Measurements from ENCODE around the gene KRTAP5-7. TPM values are rescaled to one million over a fixed set of nuclear protein-coding genes. Genes with fewer than 3 reads are reported as not detected.
"Not testable (repeated sequence)": the region's sequence is repeated elsewhere in the genome, so short reads cannot be mapped to it uniquely, and the experiment has no call there.

Gene KRTAP5-7
- total and polyA plus RNA-seq, 4 donors: 0.17 to 1.4 (median 0.61) TPM

DNA sequence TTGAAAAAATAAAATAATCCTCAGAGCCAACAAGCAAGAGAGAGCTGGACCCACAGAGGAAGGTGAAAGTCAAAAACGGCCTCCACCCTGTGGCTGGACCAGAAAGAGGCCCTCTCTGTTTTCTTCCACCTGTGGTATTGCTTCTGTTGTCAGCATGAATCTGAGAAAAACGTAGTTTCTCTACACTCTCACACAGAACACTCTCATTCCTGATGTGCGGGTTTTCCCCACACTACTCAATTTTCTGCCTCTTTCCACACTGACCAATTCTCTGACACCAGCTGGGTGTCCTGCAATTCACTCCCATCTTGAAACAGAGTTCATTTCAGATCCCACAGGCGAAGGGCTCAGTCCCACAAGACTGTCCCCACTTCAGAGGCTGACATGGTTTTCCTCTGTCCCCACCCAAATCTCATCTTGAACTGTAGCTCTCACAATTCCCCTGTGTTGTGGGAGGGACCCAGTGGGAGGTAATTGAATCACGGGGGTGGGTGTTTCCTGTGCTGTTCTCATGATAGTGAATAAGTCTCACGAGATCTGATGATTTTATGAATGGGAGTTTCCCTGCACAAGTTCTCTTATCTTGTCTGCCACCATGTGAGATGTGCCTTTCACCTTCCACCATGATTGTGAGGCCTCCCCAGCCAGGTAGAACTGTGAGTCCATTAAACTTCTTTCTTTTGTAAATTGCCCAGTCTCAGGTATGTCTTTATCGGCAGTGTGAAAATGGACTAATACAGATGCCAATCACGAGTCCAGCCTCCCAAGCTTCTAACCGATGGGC is 13.6 kb downstream of the KRTAP5-7 start:
- not testable (repeated sequence) for H3K9me3 ChIP-seq (ENCODE audit: control insufficient read depth, insufficient read depth, low read length); H3K27me3 ChIP-seq (ENCODE audit: control insufficient read depth, insufficient read depth, low read length); H3K27ac ChIP-seq (ENCODE audit: low read depth, low read length); DNase-seq (ENCODE audit: low read depth in 4 of 6, low spot score in 6 of 6); H3K4me3 ChIP-seq (ENCODE audit: low read depth, low read length); H3K4me1 ChIP-seq (ENCODE audit: control insufficient read depth, insufficient read depth, low read length); H3K36me3 ChIP-seq (ENCODE audit: control insufficient read depth, insufficient read depth, low read length)
- 92% methylated on average over 6 of the region's 9 CpGs for WGBS (ENCODE audit: insufficient coverage)

- no peaks in the 10 kb centered on the region for H3K4me1 ChIP-seq (ENCODE audit: control insufficient read depth, insufficient read depth, low read length)
- WGBS (ENCODE audit: insufficient coverage): 85% methylated on average over 7 of the region's 7 CpGs
- no peak overlapping the region for H3K4me3 ChIP-seq (ENCODE audit: low read depth, low read length)
- no peaks in the 10 kb centered on the region for H3K36me3 ChIP-seq (ENCODE audit: control insufficient read depth, insufficient read depth, low read length)
- H3K27me3 ChIP-seq (ENCODE audit: control insufficient read depth, insufficient read depth, low read length): no peaks in the 10 kb centered on the region
- no peak overlapping the region for H3K27ac ChIP-seq (ENCODE audit: low read depth, low read length)
- peaks cover 2% of the 10 kb centered on the region for H3K9me3 ChIP-seq (ENCODE audit: control insufficient read depth, insufficient read depth, low read length)
- no peak for DNase-seq (ENCODE audit: low read depth in 4 of 6, low spot score in 6 of 6)
These were observed 15.3 kb downstream of the KRTAP5-7 start for GRCh38 chr11:71542382-71542781.

DNA sequence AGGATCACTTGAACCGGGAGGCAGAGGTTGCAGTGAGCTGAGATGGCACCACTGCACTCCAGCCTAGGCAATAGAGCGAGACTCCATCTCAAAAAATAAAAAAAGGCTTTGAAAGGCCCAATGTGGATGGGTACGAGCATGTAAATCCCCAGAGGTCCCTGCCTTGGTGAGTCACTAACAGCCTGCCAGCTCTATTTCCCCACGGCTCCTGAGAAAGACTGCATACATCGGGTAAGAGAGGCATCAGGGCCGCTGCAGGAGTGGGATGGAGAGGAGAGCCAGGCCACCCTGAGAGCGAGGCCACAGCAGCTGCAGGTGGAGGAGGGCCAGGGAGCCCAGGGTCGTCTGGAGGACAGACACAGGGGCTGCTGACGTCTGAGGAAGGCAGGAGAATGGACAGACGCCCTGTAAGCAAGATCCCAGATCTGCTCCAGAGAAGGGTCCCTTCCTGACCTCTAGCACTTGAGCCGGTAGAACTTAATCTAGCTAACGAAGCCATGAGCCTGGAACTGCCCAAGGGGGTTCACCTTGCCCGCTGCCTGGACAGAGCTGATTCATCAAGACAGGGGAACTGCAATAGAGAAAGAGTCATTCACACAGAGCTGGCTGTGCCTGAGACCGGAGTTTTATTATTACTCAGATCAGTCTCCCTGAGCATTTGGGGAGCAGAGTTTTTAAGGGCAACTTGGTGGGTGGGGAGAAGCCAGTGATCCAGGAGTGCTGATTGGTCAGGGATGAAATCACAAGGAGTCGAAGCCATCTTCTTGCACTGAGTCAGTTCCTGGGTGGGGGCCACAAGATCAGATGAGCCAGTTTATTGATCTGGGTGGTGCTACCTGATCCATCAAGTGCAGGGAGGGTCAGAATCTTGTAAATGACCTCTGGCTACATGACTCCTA is 16.1 kb downstream of the KRTAP5-7 start:
- Histone ChIP-seq H3K9me3 (ENCODE audit: control insufficient read depth, insufficient read depth, low read length) (peaks cover 2% of the 10 kb centered on the region), H3K27me3 (ENCODE audit: control insufficient read depth, insufficient read depth, low read length) (no peaks in the 10 kb centered on the region), H3K4me1 (ENCODE audit: control insufficient read depth, insufficient read depth, low read length) (no peaks in the 10 kb centered on the region), H3K4me3 (ENCODE audit: low read depth, low read length) (no peak overlapping the region), H3K27ac (ENCODE audit: low read depth, low read length) (no peak overlapping the region), H3K36me3 (ENCODE audit: control insufficient read depth, insufficient read depth, low read length) (no peaks in the 10 kb centered on the region)
- no peak for DNase-seq (ENCODE audit: low read depth in 4 of 6, low spot score in 6 of 6)
- 71% methylated on average over 15 of the region's 15 CpGs for WGBS (ENCODE audit: insufficient coverage)

DNA sequence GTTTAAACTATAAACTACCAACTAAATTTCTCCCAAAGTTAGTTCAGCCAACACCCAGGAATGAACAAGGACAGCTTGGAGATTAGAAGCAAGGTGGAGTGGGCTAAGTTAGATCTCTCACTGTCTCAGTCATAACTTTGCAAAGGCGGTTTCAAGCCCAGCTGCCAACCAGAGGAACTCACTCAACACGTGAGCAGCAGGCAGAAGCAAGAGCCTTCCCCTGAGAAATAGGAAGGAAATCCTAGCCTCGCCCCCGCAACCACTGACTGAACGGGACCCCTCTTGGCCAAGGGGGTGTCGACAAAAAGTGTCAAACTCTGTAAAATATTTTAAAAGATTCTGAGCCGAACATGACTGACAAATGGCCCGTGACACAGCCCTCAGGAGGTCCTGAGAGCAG is 16.8 kb downstream of the KRTAP5-7 start:
- WGBS (ENCODE audit: insufficient coverage): 72% methylated on average over 4 of the region's 8 CpGs
- H3K27ac ChIP-seq (ENCODE audit: low read depth, low read length): no peak overlapping the region
- H3K4me1 ChIP-seq (ENCODE audit: control insufficient read depth, insufficient read depth, low read length): peaks cover 5% of the 10 kb centered on the region
- no peak overlapping the region for H3K4me3 ChIP-seq (ENCODE audit: low read depth, low read length)
- DNase-seq (ENCODE audit: low read depth in 4 of 6, low spot score in 6 of 6): no peak
- H3K36me3 ChIP-seq (ENCODE audit: control insufficient read depth, insufficient read depth, low read length): no peaks in the 10 kb centered on the region
- H3K27me3 ChIP-seq (ENCODE audit: control insufficient read depth, insufficient read depth, low read length): no peaks in the 10 kb centered on the region
- H3K9me3 ChIP-seq (ENCODE audit: control insufficient read depth, insufficient read depth, low read length): peaks cover 2% of the 10 kb centered on the region

DNA sequence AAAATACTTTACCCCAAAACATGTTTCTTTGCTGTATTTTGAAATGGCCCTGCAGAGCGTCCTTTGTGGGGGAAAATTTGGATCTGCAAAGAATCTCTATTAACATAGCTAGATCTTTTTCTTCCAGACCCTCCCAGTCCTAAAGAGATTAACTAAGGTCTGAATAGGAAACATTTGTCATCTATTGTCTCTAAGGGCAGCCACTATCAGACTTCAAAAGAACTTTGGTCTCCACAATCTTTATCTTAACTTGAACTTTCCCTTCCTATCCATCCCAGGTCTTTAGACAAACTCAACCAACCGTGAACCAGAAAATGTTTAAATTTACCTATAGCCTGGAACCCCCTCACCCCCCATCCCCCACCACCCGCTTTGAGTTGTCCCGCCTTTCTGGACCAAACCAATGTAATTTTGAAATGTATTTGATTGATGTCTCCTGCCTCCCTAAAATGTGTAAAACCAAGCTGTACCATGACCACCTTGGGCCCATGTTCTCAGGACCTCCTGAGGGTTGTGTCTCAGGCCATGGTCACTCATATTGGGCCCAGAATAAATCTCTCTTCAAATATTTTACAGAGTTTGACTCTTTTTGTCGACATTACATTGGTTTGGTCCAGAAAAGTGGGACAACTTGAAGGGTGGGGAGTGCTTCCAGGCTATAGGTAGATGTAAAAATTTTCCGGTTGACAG is 17.6 kb downstream of the KRTAP5-7 start:
- Histone ChIP-seq H3K4me1 (ENCODE audit: control insufficient read depth, insufficient read depth, low read length) (peaks cover 7% of the 10 kb centered on the region), H3K27ac (ENCODE audit: low read depth, low read length) (no peak overlapping the region), H3K4me3 (ENCODE audit: low read depth, low read length) (no peak overlapping the region), H3K36me3 (ENCODE audit: control insufficient read depth, insufficient read depth, low read length) (no peaks in the 10 kb centered on the region), H3K9me3 (ENCODE audit: control insufficient read depth, insufficient read depth, low read length) (peaks cover 2% of the 10 kb centered on the region), H3K27me3 (ENCODE audit: control insufficient read depth, insufficient read depth, low read length) (no peaks in the 10 kb centered on the region)
- no peak for DNase-seq (ENCODE audit: low read depth in 4 of 6, low spot score in 6 of 6)
- WGBS (ENCODE audit: insufficient coverage): 71% methylated on average over 3 of the region's 6 CpGs

DNA sequence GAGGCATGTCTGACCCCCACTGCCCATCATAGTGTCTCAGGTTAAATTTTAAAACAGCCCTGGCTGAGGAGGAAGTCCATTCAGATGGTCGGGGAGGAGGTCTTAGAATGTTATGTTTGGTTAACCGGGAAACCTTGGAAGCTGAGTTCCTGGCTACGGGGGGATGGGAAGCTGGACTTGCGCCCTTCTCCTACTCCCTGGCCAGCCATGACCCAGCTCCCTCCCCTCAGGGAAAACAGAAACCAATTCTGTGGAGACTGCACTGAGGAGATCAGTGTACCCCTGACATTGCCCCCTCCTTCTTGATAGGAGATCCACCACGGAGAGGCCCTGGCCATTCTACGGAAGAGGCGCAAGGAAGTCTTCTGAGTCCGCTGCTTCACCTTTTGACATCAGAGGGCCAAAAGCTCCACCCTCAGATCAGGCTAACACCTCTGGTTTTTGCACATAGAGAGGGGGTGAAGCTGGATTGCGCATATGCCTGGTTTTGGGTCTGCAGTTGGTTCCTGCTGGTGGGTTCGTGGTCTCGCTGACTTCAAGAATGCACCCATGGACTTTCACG is 18.4 kb downstream of the KRTAP5-7 start:
- peaks cover 7% of the 10 kb centered on the region for H3K4me1 ChIP-seq (ENCODE audit: control insufficient read depth, insufficient read depth, low read length)
- no peak for DNase-seq (ENCODE audit: low read depth in 4 of 6, low spot score in 6 of 6)
- peaks cover 2% of the 10 kb centered on the region for H3K9me3 ChIP-seq (ENCODE audit: control insufficient read depth, insufficient read depth, low read length)
- H3K27me3 ChIP-seq (ENCODE audit: control insufficient read depth, insufficient read depth, low read length): no peaks in the 10 kb centered on the region
- H3K4me3 ChIP-seq (ENCODE audit: low read depth, low read length): no peak overlapping the region
- no peaks in the 10 kb centered on the region for H3K36me3 ChIP-seq (ENCODE audit: control insufficient read depth, insufficient read depth, low read length)
- WGBS (ENCODE audit: insufficient coverage): 93% methylated on average over 10 of the region's 12 CpGs
- H3K27ac ChIP-seq (ENCODE audit: low read depth, low read length): no peak overlapping the region

DNA sequence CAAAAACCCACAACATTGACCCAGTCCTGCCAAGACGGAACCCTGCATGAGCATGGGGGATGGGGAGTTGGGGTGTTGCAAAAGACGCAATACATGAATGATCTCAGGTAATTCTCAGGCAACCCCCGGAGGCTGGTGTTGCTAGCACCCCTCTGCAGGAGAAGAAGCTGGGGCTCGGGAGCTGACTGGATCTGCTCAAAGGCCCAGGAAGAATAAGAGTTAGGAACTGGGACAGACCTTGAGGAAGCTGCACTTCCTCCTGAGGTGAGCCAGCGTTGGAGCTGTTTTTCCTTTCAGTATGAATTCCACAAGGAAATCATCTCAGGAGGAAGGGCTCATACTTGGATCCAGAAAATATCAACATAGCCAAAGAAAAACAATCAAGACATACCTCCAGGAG is 21.1 kb downstream of the KRTAP5-7 start, which contains the start of gene KRTAP5-9:
Gene KRTAP5-9, plus strand, starts transcription at position 301 of the 400 bp plus-strand sequence. CDS start 238 bp downstream, outside the sequence.
- peaks cover 2% of the 10 kb centered on the region for H3K9me3 ChIP-seq (ENCODE audit: control insufficient read depth, insufficient read depth, low read length)
- H3K4me3 ChIP-seq (ENCODE audit: low read depth, low read length): no peak within 1 kb of the TSS
- no peaks in the 10 kb centered on the region for H3K36me3 ChIP-seq (ENCODE audit: control insufficient read depth, insufficient read depth, low read length)
- WGBS (ENCODE audit: insufficient coverage): 82% methylated on average over 2 of the region's 5 CpGs
- no peak for DNase-seq (ENCODE audit: low read depth in 4 of 6, low spot score in 6 of 6)
- no peak within 1 kb of the TSS for H3K27ac ChIP-seq (ENCODE audit: low read depth, low read length)
- no peaks in the 10 kb centered on the region for H3K27me3 ChIP-seq (ENCODE audit: control insufficient read depth, insufficient read depth, low read length)
- peaks cover 7% of the 10 kb centered on the region for H3K4me1 ChIP-seq (ENCODE audit: control insufficient read depth, insufficient read depth, low read length)

DNA sequence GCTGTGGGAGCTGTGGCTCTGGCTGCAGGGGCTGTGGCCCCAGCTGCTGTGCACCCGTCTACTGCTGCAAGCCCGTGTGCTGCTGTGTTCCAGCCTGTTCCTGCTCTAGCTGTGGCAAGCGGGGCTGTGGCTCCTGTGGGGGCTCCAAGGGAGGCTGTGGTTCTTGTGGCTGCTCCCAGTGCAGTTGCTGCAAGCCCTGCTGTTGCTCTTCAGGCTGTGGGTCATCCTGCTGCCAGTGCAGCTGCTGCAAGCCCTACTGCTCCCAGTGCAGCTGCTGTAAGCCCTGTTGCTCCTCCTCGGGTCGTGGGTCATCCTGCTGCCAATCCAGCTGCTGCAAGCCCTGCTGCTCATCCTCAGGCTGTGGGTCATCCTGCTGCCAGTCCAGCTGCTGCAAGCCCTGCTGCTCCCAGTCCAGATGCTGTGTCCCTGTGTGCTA is 21.7 kb downstream of the KRTAP5-7 start:
- DNase-seq (ENCODE audit: low read depth in 4 of 6, low spot score in 6 of 6): no peak
- WGBS (ENCODE audit: insufficient coverage): 59% methylated on average over 5 of the region's 5 CpGs
- Histone ChIP-seq H3K27me3 (ENCODE audit: control insufficient read depth, insufficient read depth, low read length) (no peaks in the 10 kb centered on the region), H3K4me1 (ENCODE audit: control insufficient read depth, insufficient read depth, low read length) (peaks cover 7% of the 10 kb centered on the region), H3K27ac (ENCODE audit: low read depth, low read length) (no peak overlapping the region), H3K36me3 (ENCODE audit: control insufficient read depth, insufficient read depth, low read length) (no peaks in the 10 kb centered on the region), H3K4me3 (ENCODE audit: low read depth, low read length) (no peak overlapping the region), H3K9me3 (ENCODE audit: control insufficient read depth, insufficient read depth, low read length) (peaks cover 2% of the 10 kb centered on the region)

DNA sequence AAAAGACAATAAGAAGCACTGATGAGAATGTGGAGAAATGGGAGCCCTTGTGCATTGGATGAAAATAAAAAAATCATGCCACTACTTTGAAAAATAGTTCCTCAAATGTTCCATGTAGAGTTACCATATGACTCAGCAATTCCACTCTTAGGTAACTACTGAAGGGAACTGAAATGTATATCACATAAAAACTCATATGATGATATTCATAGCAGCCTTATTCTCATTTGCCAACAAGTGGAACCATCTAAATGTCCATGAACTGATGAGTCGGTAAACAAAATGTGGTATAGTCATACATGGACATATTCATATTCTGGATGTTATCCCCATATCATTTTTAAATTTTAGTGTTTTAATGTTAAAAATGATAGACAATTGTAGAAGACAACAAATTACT is 24.6 kb downstream of the KRTAP5-7 start:
- no peaks in the 10 kb centered on the region for H3K36me3 ChIP-seq (ENCODE audit: control insufficient read depth, insufficient read depth, low read length)
- no peak for DNase-seq (ENCODE audit: low read depth in 4 of 6, low spot score in 6 of 6)
- H3K4me1 ChIP-seq (ENCODE audit: control insufficient read depth, insufficient read depth, low read length): peaks cover 7% of the 10 kb centered on the region
- H3K4me3 ChIP-seq (ENCODE audit: low read depth, low read length): no peak overlapping the region
- no peak overlapping the region for H3K27ac ChIP-seq (ENCODE audit: low read depth, low read length)
- no CpG with 5 or more reads among the region's 1 CpG for WGBS (ENCODE audit: insufficient coverage)
- no peaks in the 10 kb centered on the region for H3K27me3 ChIP-seq (ENCODE audit: control insufficient read depth, insufficient read depth, low read length)
- no peaks in the 10 kb centered on the region for H3K9me3 ChIP-seq (ENCODE audit: control insufficient read depth, insufficient read depth, low read length)
